ENCODE data around the gene DCBLD1. TPM values are rescaled to one million over a fixed set of nuclear protein-coding genes. Genes with fewer than 3 reads are reported as not detected.

Gene DCBLD1
- total and polyA plus RNA-seq, 2 experiments from 2014 or later: 25.1 to 38.4 TPM

- no peak for DNase-seq
- Histone ChIP-seq H3K79me2 (ENCODE audit: insufficient read depth) (0 out of 2 replicates have a peak, but pooled peaks cover 12% of the 10 kb centered on the region), H3K4me2 (ENCODE audit: unreplicated experiment) (no peak overlapping the region), H3K9me3 (ENCODE audit: low read depth) (no peaks in the 10 kb centered on the region), H4K20me1 (ENCODE audit: insufficient read depth) (no peaks in the 10 kb centered on the region), H2AFZ (no peak overlapping the region), H3F3A (ENCODE audit: insufficient read depth) (peaks cover 49% of the 10 kb centered on the region), H3K9ac (no peak overlapping the region), H3K4me1 (ENCODE audit: insufficient read depth) (peaks cover 29% of the 10 kb centered on the region), H3K9me2 (ENCODE audit: insufficient read depth) (no peaks in the 10 kb centered on the region), H3K27ac (no peak overlapping the region), H3K4me3 (no peak overlapping the region), H3K27me3 (replicated peaks; ENCODE audit: insufficient read depth) (no peaks in the 10 kb centered on the region), H3K36me3 (ENCODE audit: low read depth) (no peaks in the 10 kb centered on the region)
- 35 to 47% methylated on average over 3 of the region's 3 CpGs for WGBS, 2 experiments (ENCODE audit: low coverage in 1 of 2, low lambda C conversion rate in 2 of 2, missing lambda C conversion rate in 2 of 2)
- TF ChIP-seq EZH2phosphoT487 (IDR thresholded peaks at IDR 0.05; ENCODE audit: insufficient read depth, low read depth) (no peak), EZH2 (IDR thresholded peaks at IDR 0.05; ENCODE audit: insufficient read depth, poor library complexity, severe bottlenecking) (no peak)
- in situ Hi-C loops (cut with MboI): loop anchor here (10.0 kb wide), 1 partner anchor 98 kb away; no protein-coding TSS in a partner anchor
Measured at GRCh38 chr6:117553142-117553541, 70.7 kb downstream of the DCBLD1 start.

- Histone ChIP-seq H3K4me3 (0 out of 2 replicates have a peak overlapping the region, but pooled peaks have one; percentile 1), H3K9ac (peak overlapping the region; percentile 14; the same call in 1 of the 2 replicates), H3K27me3 (replicated peaks; ENCODE audit: insufficient read depth) (no peaks in the 10 kb centered on the region), H3K4me1 (ENCODE audit: insufficient read depth) (peaks cover 17% of the 10 kb centered on the region), H2AFZ (0 out of 2 replicates have a peak overlapping the region, but pooled peaks have one; percentile 31), H3K36me3 (ENCODE audit: low read depth) (peaks cover 9% of the 10 kb centered on the region), H3F3A (ENCODE audit: insufficient read depth) (peaks cover 62% of the 10 kb centered on the region), H3K9me2 (ENCODE audit: insufficient read depth) (no peaks in the 10 kb centered on the region), H4K20me1 (ENCODE audit: insufficient read depth) (no peaks in the 10 kb centered on the region), H3K27ac (peak overlapping the region; percentile 17; the same call in 1 of the 2 replicates), H3K4me2 (ENCODE audit: unreplicated experiment) (peak overlapping the region; percentile 47), H3K9me3 (ENCODE audit: low read depth) (no peaks in the 10 kb centered on the region), H3K79me2 (ENCODE audit: insufficient read depth) (0 out of 2 replicates have a peak, but pooled peaks cover 2% of the 10 kb centered on the region)
- in situ Hi-C loops (cut with MboI): loop anchor here (10.0 kb wide), 1 partner anchor 101 kb away; no protein-coding TSS in a partner anchor
- WGBS, 2 experiments (ENCODE audit: low coverage in 1 of 2, low lambda C conversion rate in 2 of 2, missing lambda C conversion rate in 2 of 2): 37 to 40% methylated on average over 3 of the region's 3 CpGs
- peak; percentile 33 for DNase-seq
- TF ChIP-seq EZH2phosphoT487 (IDR thresholded peaks at IDR 0.05; ENCODE audit: insufficient read depth, low read depth) (no peak), EZH2 (IDR thresholded peaks at IDR 0.05; ENCODE audit: insufficient read depth, poor library complexity, severe bottlenecking) (no peak)
Measured at GRCh38 chr6:117555262-117555849, 72.9 kb downstream of the DCBLD1 start.

- in situ Hi-C loops (cut with MboI): loop anchor here (10.0 kb wide), 1 partner anchor 101 kb away; no protein-coding TSS in a partner anchor
- Histone ChIP-seq H4K20me1 (ENCODE audit: insufficient read depth) (no peaks in the 10 kb centered on the region), H3K27me3 (replicated peaks; ENCODE audit: insufficient read depth) (no peaks in the 10 kb centered on the region), H2AFZ (peak overlapping the region; percentile 31; the same call in 1 of the 2 replicates), H3K79me2 (ENCODE audit: insufficient read depth) (0 out of 2 replicates have a peak, but pooled peaks cover 2% of the 10 kb centered on the region), H3K4me1 (ENCODE audit: insufficient read depth) (peaks cover 17% of the 10 kb centered on the region), H3K9me3 (ENCODE audit: low read depth) (no peaks in the 10 kb centered on the region), H3K36me3 (ENCODE audit: low read depth) (peaks cover 15% of the 10 kb centered on the region), H3K4me2 (ENCODE audit: unreplicated experiment) (peak overlapping the region; percentile 47), H3K27ac (peak overlapping the region; percentile 17; the same call in 1 of the 2 replicates), H3K4me3 (0 out of 2 replicates have a peak overlapping the region, but pooled peaks have one; percentile 1), H3K9ac (peak overlapping the region; percentile 14; the same call in 1 of the 2 replicates), H3F3A (ENCODE audit: insufficient read depth) (peaks cover 65% of the 10 kb centered on the region), H3K9me2 (ENCODE audit: insufficient read depth) (no peaks in the 10 kb centered on the region)
- TF ChIP-seq EZH2 (IDR thresholded peaks at IDR 0.05; ENCODE audit: insufficient read depth, poor library complexity, severe bottlenecking) (no peak), EZH2phosphoT487 (IDR thresholded peaks at IDR 0.05; ENCODE audit: insufficient read depth, low read depth) (no peak)
- 15 to 17% methylated on average over 5 of the region's 5 CpGs for WGBS, 2 experiments (ENCODE audit: low coverage in 1 of 2, low lambda C conversion rate in 2 of 2, missing lambda C conversion rate in 2 of 2)
- peak; percentile 43 for DNase-seq
Measured at GRCh38 chr6:117555882-117556498, 73.5 kb downstream of the DCBLD1 start.

GRCh38 chr6:117557951-117558350 lies 75.5 kb downstream of the DCBLD1 start:
- no peak for DNase-seq
- in situ Hi-C loops (cut with MboI): loop anchor here (10.0 kb wide), 1 partner anchor 103 kb away; no protein-coding TSS in a partner anchor
- TF ChIP-seq EZH2 (IDR thresholded peaks at IDR 0.05; ENCODE audit: insufficient read depth, poor library complexity, severe bottlenecking) (no peak), EZH2phosphoT487 (IDR thresholded peaks at IDR 0.05; ENCODE audit: insufficient read depth, low read depth) (no peak)

More at GRCh38 chr6:117557951-117558350, 75.5 kb downstream of the DCBLD1 start:
- Histone ChIP-seq H2AFZ (no peak overlapping the region), H3K9me2 (ENCODE audit: insufficient read depth) (no peaks in the 10 kb centered on the region), H3K27ac (no peak overlapping the region), H3K4me1 (ENCODE audit: insufficient read depth) (peaks cover 17% of the 10 kb centered on the region), H4K20me1 (ENCODE audit: insufficient read depth) (no peaks in the 10 kb centered on the region), H3K79me2 (ENCODE audit: insufficient read depth) (peaks cover 14% of the 10 kb centered on the region; the same call in 1 of the 2 replicates), H3K27me3 (replicated peaks; ENCODE audit: insufficient read depth) (no peaks in the 10 kb centered on the region), H3K4me3 (no peak overlapping the region), H3K36me3 (ENCODE audit: low read depth) (peaks cover 34% of the 10 kb centered on the region), H3K9ac (no peak overlapping the region), H3K4me2 (ENCODE audit: unreplicated experiment) (no peak overlapping the region), H3F3A (ENCODE audit: insufficient read depth) (peaks cover 83% of the 10 kb centered on the region), H3K9me3 (ENCODE audit: low read depth) (no peaks in the 10 kb centered on the region)
- 88 to 93% methylated on average over 3 of the region's 3 CpGs for WGBS, 2 experiments (ENCODE audit: low coverage in 1 of 2, low lambda C conversion rate in 2 of 2, missing lambda C conversion rate in 2 of 2)

Measured in GM23248 (cell line).